BE2C (cell line): ENCODE measurements around the gene NEK11.

Experiments
- DNase-seq: peaks from one replicate; pipeline ENCODE4 v3.0.0-alpha.2; 2020
- H3K27me3 ChIP-seq: fragments of 250-450 bp; sonication (Bioruptor Pico); 2 replicates; pipeline ENCODE4 v1.5.1; 2020; ENCODE audit warnings: mild to moderate bottlenecking
- H3K36me3 ChIP-seq: fragments of 250-450 bp; sonication (Bioruptor Pico); 2 replicates; pipeline ENCODE4 v1.5.1; 2020; ENCODE audit warnings: mild to moderate bottlenecking
- H3K4me1 ChIP-seq: fragments of 250-450 bp; sonication (Bioruptor Pico); 2 replicates; pipeline ENCODE4 v1.5.1; 2020
- H3K4me3 ChIP-seq: 2 replicates; pipeline ENCODE4 v1.5.1; 2011; ENCODE audit warnings: low read depth, low read length
- H3K9me3 ChIP-seq: fragments of 250-450 bp; sonication (Bioruptor Pico); 2 replicates; pipeline ENCODE4 v1.5.1; 2020
- CTCF ChIP-seq: IDR thresholded peaks from 2 replicates; pipeline ENCODE4 v1.5.1; 2012; ENCODE audit warnings: mild to moderate bottlenecking, low read depth, low read length

NEK11 gene

GRCh38 chr3:131261104-131261503 lies 234.4 kb downstream of the NEK11 start:
- Histone ChIP-seq H3K4me1 (no peaks in the 10 kb centered on the region), H3K36me3 (no peaks in the 10 kb centered on the region)
- no peak for TF ChIP-seq CTCF

GRCh38 chr3:131275556-131275955 lies 248.9 kb downstream of the NEK11 start:
- no peak for TF ChIP-seq CTCF
- Histone ChIP-seq H3K9me3 (no peaks in the 10 kb centered on the region), H3K4me3 (no peak overlapping the region), H3K4me1 (no peaks in the 10 kb centered on the region), H3K36me3 (no peaks in the 10 kb centered on the region), H3K27me3 (no peaks in the 10 kb centered on the region; the same call in 1 of the 2 replicates)
- no peak for DNase-seq

More at GRCh38 chr3:131261104-131261503, 234.4 kb downstream of the NEK11 start:
- H3K27me3 ChIP-seq = no peaks in the 10 kb centered on the region
- H3K4me3 ChIP-seq = no peak overlapping the region
- no peak for DNase-seq
- H3K9me3 ChIP-seq = no peaks in the 10 kb centered on the region

GRCh38 chr3:131277836-131278497 lies 251.3 kb downstream of the NEK11 start:
- no peak for DNase-seq
- Histone ChIP-seq H3K36me3 (no peaks in the 10 kb centered on the region), H3K27me3 (no peaks in the 10 kb centered on the region; the same call in 1 of the 2 replicates), H3K4me1 (no peaks in the 10 kb centered on the region), H3K4me3 (no peak overlapping the region), H3K9me3 (no peaks in the 10 kb centered on the region)
- TF ChIP-seq CTCF = no peak

- no peaks in the 10 kb centered on the region for H3K36me3 ChIP-seq
- TF ChIP-seq CTCF = no peak
- DNase-seq = no peak
- no peaks in the 10 kb centered on the region; the same call in 1 of the 2 replicates for H3K27me3 ChIP-seq
- no peaks in the 10 kb centered on the region for H3K4me1 ChIP-seq
- no peaks in the 10 kb centered on the region for H3K9me3 ChIP-seq
- H3K4me3 ChIP-seq = no peak overlapping the region
Observed at GRCh38 chr3:131279577-131279976, 252.9 kb downstream of the NEK11 start.

- TF ChIP-seq CTCF = no peak
Observed at GRCh38 chr3:131282379-131282778, 255.7 kb downstream of the NEK11 start.

GRCh38 chr3:131282967-131283366 lies 256.3 kb downstream of the NEK11 start:
- no peak for DNase-seq
- Histone ChIP-seq H3K4me1 (no peaks in the 10 kb centered on the region), H3K36me3 (no peaks in the 10 kb centered on the region), H3K9me3 (no peaks in the 10 kb centered on the region), H3K27me3 (no peaks in the 10 kb centered on the region), H3K4me3 (no peak overlapping the region)
- no peak for TF ChIP-seq CTCF

More at GRCh38 chr3:131282379-131282778, 255.7 kb downstream of the NEK11 start:
- H3K4me1 ChIP-seq = no peaks in the 10 kb centered on the region
- H3K27me3 ChIP-seq = no peaks in the 10 kb centered on the region
- H3K4me3 ChIP-seq = no peak overlapping the region
- no peak for DNase-seq
- H3K9me3 ChIP-seq = no peaks in the 10 kb centered on the region
- H3K36me3 ChIP-seq = no peaks in the 10 kb centered on the region
